ENCODE measurements around the gene PLCXD3.

The PLCXD3 gene

GRCh38 chr5:41412496-41412895, 97.9 kb downstream of the PLCXD3 start:
- DNase-seq = no peak

DNA sequence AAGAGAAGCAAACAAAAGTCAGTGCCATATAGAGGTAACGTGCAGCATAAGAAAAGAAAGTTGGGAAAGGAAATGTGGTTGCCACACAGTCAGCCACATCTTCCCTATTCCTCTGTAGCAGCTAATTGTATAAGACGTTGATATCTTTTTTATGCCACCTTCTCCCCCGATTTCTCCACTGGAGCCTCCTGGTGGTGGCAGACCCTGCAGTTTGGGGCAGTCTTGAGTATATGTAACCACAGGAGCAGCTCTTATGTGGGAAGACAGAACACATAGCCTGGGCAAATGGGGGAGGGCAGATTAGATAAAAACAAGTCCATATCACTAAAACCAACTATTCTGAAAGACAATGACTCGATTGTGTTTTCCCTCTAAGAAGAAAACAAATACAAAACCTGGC, 99.7 kb downstream of the PLCXD3 start:
- no peak for DNase-seq

DNA sequence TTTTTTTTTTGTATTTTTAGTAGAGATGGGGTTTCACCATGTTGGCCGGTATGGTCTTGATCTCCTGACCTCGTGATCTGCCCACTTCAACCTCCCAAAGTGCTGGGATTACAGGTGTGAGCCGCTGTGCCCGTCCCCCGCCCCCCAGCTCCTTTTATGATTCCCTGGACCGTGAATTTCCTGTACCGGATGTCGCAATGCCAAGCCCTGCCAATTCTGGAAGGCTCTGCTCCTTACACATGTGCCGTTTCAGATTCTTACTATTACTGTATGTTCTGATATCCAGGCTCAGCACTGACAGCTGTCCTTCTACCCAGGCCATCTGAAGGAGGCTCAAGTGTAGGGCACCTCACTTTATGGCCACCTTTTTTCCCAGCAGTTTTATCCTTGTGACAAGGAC, 100.1 kb downstream of the PLCXD3 start:
- no peak for DNase-seq

GRCh38 chr5:41408676-41409443, 101.5 kb downstream of the PLCXD3 start:
- DNase-seq = no peak

DNA sequence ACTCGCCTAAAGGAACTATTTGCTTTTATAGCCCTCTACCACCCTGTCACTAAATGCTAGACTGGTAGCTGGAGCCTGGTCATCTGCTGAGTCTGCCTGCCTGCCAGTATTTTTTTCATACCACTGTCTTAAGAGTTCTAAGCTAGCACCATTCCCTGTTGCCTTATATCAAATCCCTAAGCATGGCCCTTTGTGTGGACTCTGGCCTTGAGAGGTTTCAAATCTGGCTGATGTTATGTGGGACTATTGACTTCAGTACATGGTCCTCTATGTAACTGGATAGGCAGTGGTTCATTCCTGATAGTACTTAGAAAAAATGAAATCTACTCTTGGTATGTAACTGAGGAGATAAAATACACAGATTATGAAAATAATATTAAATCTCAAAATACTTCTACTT, 103.5 kb downstream of the PLCXD3 start:
- DNase-seq = no peak

DNA sequence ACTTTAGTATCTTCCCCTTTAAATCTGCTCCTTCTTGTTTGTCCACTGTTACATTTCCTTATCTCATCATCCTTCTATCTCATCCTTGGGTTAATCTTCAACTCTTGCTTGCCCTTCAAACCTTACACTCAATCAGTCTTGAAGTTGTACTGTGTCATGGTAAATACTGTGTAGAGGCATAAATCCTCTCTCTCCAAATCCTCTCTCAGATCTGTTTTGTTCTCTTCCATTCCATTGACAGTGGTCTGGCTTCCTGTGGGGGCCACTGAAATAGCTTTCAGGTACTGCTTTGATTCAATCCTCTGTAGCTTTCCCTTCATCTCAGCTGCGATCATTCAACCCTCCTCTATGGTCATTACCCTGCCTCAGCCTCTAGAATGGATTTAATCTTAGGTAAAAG, 104.0 kb downstream of the PLCXD3 start:
- DNase-seq = no peak

DNA sequence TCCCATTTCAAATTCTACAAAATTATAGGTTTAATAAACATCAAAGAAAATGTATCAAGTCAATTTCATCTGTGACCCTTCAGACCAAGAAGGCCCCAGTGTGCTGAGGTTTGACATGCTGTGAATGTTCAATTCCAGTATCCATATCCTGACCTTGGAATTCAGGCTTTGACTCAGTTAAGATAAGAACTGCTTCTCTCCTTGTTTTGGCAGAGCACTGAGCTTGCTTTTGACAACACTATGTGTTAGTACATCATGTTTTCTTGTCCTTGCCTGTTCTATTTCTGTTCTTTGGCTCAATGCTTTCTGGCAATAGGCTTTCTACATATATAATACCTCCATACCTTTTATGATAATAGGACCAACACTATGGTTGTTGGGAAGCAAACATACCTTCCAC, 105.6 kb downstream of the PLCXD3 start:
- no peak for DNase-seq

DNA sequence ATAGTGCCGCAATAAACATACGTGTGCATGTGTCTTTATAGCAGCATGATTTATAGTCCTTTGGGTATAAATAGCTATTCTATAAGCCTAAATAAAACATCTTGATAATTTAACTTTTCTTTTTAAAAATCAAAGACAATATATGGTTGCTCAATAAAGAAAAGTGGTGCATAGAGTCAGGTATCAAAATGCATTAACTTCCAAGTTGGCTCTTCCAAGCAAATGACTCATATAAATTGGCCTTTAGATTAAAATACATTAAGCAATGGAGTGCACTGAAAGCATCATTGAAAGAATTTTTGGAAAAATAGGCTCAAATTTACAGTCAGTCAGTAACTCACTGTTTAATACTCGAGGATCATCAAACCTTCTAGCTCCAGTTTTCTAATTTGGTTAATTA, 106.6 kb downstream of the PLCXD3 start:
- no peak for DNase-seq

DNA sequence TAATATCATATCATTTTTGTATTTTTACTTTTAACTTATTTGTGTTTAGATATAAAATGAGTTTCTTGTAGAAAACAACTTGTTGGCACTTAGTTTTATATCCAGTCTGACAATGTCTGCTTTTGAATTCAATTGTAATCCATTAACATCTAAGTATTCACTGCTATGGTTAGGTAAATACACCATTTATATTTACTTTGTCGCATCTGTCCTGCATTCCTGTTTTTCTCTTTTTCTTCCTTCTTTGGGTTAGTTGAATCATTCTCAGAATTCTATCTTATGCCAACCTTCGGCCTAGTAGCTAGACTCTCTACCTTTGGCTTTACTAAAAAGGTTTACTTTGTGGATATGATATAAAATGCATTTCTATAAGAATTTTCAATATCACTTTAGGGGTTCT, 107.6 kb downstream of the PLCXD3 start:
- no peak for DNase-seq

DNA sequence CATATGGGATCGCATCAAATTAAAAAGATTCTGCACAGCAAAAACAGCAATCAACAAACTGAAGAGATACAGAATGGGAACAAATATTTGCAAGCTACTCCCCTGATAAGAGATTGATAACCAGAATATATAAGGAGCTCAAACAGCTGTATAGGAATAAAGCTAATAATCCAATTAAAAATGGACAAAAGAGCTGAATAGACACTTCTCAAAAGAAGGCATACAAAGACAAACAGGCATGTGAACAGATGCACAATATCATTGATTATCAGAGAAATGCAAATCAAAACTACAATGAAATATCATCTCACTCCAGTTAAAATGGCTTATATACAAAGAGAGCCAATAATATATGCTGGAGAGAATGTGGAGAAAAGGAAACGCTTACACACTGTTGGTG, 110.6 kb downstream of the PLCXD3 start:
- no peak for DNase-seq

DNA sequence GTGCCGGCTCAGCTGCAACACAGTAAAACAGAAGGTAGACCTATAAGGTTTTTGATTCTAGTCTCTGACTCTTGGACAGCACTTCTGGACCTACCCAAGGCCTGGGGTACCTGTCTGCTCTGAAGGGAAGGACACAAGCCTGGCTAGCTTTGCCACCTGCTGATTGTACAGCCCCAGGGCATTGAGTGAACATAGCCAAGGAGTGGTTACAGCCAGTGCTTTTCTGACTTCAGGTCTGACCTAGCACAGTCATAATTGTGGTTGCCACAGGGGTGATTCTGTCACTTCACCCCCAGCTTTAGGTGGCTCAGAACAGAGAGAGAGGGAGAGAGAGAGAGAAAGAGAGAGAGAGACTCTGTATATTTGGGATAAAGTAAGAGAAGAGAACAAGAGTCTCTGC, 118.4 kb downstream of the PLCXD3 start:
- no peak for DNase-seq

GRCh38 chr5:41374631-41375030, 135.8 kb downstream of the PLCXD3 start:
- no peak for DNase-seq

GRCh38 chr5:41373230-41373629, 137.2 kb downstream of the PLCXD3 start:
- DNase-seq = no peak

- DNase-seq = no peak
Observed at GRCh38 chr5:41371738-41372137, 138.7 kb downstream of the PLCXD3 start.

GRCh38 chr5:41370482-41370881, 139.9 kb downstream of the PLCXD3 start:
- no peak for DNase-seq

GRCh38 chr5:41369799-41370198, 140.6 kb downstream of the PLCXD3 start:
- DNase-seq = no peak

GRCh38 chr5:41368158-41368557, 142.2 kb downstream of the PLCXD3 start:
- no peak for DNase-seq

DNA sequence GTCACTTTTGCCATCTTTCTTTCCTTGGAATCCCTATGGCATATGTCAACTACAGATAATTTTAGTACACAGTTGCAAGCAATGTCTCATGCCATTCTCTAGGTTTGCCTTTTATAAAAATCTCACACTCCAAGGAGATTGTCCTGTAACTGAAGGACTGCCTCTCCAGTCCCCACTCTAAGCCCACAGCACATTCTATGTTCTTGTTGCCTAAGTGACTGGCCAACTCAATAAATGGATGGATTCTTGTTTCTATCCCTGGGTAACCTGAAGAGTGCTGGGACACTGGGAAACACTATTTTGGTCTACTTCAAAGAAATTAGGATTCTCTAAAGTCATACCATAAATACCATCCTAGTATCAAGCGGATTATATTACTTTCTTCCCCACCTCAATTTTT, 145.0 kb downstream of the PLCXD3 start:
- no peak for DNase-seq

DNA sequence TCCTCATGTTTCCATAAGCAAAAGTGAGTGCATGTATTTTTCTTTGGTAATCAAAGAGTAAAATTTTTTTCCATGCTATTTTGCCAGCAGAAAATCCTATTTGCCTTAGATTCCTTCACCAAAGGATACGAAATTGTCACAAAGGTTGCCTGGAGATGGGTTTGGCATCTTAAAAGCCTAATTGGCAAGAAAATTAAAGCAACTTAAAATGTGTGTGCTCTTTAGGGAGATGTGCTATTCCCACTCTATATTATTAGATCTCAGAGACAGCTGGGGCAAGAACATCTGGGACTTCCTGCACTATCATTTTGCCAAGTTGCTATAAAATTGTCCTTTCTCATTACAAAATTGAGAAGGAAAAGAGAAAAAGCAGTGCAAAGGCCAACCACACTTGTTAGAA, 146.1 kb downstream of the PLCXD3 start:
- DNase-seq = no peak

DNA sequence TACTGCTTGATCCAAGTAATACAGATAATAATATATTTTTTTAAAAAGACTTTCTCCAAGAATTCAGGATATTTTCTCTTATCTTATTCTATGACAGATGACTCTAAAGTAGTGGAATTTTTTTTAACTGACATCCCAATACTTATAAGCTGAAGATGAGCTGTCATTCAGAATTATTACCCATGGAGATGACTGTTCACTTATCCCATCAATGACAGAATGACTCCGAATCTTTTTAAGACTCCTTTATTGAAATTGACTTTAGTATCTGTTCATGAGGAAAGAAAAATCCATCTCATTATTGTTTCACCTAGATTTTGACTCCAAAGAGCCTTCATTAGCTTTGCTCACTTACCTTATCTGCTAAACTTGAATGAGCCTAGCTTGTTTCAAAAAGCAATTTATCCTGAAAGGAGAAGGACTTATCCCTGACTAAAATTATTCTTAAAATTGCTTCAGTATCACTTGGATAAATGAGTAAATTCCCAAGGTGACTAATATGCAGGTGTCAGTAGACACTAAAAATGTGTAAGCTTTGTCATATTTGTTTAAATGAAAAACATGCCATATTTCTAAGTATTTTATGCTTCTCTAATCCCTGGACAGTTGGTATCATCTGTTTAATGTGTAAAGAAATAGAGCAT, 146.9 kb downstream of the PLCXD3 start:
- no peak for DNase-seq

DNA sequence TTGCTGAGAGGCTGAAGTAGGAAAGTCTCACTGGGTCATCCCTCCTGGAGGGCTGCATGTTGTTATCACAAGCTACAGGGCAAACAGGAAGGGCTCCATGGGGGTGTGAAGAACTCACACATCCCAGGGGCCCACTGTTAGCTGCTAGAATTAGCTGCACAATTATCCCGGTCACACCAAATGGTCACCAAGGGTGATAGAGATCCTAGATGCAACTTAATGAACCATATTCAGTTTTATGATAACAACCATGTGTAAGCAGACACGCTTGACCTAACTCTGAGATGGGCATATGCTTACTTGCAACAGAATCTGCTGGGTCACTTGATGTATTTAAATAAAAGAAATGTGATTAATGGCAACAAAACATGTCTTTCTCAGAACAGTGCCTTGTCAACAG, 153.6 kb downstream of the PLCXD3 start:
- no peak for DNase-seq

GRCh38 chr5:41349846-41350245, 160.6 kb downstream of the PLCXD3 start:
- DNase-seq = no peak

GRCh38 chr5:41347569-41347968, 162.8 kb downstream of the PLCXD3 start:
- DNase-seq = no peak

GRCh38 chr5:41346609-41347008, 163.8 kb downstream of the PLCXD3 start:
- no peak for DNase-seq

GRCh38 chr5:41345295-41345694, 165.1 kb downstream of the PLCXD3 start:
- no peak for DNase-seq

All from activated gamma-delta T cell (primary cell).